HG03060 (cell line): ENCODE data around the gene MAD1L1.

Experiments
- ATAC-seq: cut with Tn5 transposase; IDR thresholded peaks from one replicate; pipeline ENCODE4 v1.9.1; 2021; ENCODE audit warnings: low read depth, moderate number of reproducible peaks; ENCODE audit not compliant: unreplicated experiment

The MAD1L1 gene

DNA sequence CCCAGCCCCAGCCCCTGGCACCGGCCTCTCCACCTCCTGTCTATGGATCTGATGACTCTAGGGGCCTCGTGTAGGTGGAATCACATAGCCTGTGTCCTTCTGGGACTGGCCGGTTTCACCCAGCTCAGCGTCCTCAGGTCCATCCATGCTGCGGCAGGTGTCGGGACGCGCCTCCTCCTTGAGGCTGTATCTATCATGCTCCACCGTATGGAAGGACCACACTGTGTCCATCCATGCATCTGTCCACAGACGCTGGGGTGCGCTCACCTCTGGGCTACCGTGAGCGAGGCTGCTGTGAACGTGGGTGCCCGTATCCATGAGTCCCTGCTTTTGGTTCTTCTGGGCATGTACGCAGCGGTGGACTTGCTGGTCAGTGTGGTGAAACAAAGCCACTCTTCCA is 281.1 kb downstream of the MAD1L1 start:
- ATAC-seq = no peak

GRCh38 chr7:1951159-1951536 is 281.6 kb downstream of the MAD1L1 start:
- no peak for ATAC-seq

DNA sequence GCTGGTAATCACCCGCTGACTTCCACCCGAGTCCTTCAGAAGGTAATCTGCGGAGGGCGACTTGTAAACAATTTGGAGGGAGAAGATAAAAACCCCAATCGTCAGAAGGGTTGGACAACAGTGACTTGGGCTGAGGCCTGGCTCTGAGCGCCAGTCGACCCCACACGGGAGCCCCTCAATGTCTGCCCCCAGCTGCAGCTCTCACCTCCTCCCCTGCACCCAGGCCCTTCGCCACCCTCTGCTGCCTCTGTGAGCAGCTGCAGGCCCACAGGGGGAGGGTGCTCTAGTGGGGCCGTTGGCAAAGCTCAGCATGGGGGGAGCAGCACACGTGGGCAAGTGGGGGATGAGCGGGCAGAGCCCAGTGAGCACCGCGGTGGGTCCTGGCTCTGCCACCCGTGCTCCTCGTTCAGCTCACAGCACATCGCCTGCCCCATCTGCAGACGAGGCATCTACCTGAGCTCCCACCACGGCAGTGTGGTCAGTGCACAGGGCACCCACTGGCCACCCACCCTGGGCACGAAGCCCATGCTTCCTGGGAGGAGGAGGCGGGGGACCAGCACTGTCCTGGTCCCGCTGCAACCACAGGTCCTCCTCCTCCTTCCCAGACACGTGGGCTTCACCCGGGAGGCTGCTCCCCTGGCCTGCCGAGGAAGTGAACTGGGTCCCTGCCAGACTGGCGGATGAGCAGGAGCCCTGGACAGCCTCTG is 282.1 kb downstream of the MAD1L1 start:
- ATAC-seq = no peak

- no peak for ATAC-seq
These were observed 282.7 kb downstream of the MAD1L1 start for GRCh38 chr7:1950066-1950451.

- no peak for ATAC-seq
These were observed 283.1 kb downstream of the MAD1L1 start for GRCh38 chr7:1949681-1950055.

- ATAC-seq = no peak
These were observed 283.7 kb downstream of the MAD1L1 start for GRCh38 chr7:1948887-1949680.

DNA sequence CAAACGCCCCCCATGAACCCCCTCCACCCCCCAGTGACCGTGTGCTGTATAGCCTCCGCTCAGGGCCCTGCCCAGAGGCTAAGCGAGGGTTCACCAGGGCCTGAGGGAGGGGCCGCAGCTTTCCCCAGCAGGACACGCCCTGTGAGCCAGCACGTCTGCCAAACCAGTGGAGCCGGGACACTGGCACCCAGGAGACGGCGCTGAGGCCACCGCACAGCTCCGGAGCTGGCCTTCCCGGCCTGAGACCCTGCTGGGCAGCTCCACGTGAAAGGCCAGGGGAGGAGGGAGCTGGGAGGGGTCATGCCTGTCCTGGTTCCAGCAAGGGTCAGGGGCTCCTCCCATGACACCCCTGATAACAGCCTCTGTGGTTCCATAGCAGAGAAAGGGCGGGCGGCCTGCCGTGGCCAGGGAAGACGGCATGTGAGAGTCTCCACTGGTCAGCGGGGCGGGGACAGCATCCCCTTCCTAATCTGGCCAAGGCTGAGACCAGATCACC is 284.4 kb downstream of the MAD1L1 start:
- no peak for ATAC-seq

DNA sequence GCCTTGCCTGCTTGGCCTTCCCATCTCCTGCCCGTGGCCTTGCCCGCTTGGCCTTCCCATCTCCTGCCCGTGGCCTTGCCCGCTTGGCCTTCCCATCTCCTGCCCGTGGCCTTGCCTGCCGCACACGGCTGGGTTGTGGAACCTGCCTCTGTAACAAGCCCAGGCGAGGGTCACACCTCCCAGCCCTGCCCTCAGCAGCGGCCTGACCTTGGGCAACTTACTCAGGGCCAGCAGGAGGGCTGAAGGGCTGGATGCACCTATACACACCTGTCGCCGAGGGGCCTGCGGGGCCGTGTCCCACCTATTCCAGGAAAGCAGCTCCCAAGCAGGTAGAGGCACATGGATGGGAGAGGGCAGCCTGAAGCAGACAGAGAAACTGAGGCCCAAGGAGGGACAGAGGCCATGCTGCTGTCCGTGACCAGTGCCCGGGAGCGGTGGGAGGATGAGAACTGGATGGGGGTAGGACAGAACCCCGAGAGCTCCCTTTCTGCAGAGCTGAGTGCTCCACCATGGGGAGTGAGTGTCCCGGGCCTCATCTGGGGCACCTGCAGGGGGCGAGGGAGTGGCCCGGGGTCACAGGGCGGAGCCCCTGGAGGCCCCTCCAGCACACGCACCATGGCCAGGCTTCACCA is 285.0 kb downstream of the MAD1L1 start:
- ATAC-seq = no peak

DNA sequence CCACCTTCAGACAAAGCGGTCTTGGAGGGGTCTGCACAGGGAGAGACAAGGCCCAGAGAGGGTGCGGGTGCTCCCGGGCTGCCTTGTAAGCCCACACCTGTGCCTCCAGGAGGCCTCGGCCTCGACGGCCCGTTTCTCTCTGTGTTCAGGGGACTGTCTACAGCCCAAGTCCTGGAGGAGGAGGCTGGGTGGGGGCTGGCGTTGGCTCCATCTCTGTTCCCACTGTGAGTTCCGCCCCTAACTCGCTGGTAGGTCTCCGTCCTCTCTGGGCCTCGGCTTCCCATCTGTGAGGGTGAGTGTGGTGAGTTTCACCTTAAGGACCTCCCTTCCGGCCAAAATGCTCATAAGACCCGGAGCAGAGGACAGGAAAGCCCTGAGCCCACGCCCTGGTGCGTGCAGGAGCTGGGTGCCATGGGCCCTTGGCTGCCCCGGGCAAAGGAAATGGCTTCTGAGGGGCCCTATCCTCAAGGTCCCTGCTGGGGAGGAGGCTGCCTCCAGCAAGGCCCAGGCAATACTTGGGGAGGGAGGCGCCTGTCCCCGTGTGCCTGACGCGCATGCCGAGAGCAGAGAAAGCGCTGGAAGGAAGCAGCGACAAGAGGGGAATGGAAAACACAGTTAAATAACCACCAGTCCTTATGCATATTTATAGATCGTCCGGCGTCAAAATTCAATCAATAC is 285.8 kb downstream of the MAD1L1 start:
- no peak for ATAC-seq

DNA sequence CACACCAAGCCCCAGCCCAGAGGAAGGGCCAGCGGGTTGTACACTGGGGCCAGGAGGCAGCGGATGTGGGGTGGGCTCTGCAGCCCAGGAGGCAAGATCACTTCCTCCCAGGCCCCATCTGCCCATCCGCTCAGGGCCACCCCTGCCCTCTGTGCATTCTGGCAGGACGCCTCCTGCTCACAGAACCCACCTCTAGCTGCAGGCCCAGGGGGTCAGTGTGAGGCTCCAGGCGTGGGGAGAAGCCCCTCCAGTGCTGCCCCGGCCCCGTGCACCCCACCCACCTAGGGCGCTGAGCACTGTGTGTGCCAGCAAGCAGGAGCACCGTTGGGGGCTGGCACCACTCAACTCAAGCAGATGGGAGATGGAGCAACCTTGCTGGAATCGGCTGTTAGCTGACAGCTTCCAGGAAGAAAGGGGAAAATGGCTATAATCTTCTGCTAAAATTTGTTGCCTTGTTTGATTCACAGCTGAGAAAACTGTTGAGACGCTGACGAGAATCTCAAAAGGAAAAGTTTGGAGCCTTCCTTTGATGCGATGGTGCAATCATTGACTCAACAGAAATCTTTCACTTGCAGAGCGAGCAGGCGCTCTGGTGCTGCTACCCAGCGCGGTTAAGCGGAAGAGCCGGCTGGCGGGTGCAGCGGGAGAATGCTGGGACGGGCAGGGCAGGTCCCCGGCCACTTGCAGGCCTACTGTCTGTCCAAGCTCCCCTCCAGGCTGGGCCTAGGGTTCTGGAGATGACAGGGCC is 286.5 kb downstream of the MAD1L1 start:
- ATAC-seq = no peak

DNA sequence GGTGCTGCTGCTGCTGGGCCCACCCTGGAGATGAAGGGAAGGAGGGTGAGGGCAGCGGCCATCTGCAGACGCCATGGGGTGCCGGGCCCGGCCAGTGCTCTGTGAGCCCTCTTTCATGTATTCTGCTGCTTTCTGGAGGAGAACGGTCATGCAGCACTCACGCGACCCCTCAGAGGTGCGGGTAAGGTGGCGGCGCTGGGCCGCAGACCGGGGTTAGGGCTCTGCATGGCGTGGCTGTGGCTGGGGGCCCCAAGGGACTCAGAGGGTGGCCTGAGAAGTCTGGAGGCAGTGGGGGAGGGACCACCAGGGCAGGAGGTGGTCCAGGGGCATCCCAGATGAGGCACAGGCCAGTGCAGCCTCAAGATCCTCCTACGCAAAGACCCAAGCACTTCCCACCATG is 287.2 kb downstream of the MAD1L1 start:
- no peak for ATAC-seq

- ATAC-seq = no peak
These were observed 288.0 kb downstream of the MAD1L1 start for GRCh38 chr7:1944619-1945210.

DNA sequence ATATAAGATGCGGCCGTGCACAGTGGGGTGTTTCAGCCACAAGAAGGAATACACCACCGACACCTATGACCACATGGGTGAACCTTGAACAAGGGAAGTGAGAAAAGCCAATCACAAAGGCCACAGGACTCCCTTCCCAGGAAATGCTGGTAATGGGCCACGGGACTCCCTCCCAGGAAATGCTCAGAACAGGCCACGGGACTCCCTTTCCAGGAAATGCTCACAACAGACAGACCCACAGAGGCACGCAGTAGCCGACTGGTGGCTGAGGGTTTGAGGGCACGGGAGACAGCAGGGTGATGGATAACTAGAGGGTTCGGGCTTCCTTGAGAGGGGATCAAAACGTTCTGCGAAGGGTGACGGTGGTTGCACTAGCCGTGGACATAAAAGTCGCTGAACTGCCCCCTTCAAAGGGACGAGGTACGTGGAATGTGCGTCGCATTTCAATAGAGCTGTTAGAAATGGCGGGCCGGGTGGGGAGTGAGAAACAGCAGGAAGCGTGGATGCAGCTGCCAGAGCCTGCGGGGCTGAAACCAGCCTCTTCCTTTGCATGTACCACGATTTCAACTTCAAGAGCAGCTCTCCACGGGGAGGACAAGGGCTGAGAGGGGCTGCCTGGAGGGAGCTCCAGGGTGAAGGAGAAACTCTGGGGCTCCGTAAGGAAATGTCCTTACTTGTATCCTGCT is 288.7 kb downstream of the MAD1L1 start:
- ATAC-seq = no peak

- no peak for ATAC-seq
These were observed 289.4 kb downstream of the MAD1L1 start for GRCh38 chr7:1943326-1943725.

DNA sequence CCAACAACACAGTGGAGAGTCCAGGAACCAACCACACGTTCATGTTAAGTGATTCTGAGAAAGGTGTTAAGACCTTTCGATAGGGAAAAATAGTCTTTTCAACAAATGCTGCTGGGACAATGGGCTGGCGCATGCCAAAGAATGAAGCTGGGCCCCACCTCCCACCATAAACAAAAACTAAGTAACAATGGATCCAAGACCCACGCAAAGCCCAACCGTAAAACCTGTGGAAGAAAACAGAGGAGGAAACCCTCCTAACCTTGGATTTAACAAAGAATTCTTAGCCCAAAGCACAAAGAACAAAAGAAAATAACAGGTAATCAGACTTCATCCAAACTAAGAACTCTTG is 289.8 kb downstream of the MAD1L1 start:
- no peak for ATAC-seq

DNA sequence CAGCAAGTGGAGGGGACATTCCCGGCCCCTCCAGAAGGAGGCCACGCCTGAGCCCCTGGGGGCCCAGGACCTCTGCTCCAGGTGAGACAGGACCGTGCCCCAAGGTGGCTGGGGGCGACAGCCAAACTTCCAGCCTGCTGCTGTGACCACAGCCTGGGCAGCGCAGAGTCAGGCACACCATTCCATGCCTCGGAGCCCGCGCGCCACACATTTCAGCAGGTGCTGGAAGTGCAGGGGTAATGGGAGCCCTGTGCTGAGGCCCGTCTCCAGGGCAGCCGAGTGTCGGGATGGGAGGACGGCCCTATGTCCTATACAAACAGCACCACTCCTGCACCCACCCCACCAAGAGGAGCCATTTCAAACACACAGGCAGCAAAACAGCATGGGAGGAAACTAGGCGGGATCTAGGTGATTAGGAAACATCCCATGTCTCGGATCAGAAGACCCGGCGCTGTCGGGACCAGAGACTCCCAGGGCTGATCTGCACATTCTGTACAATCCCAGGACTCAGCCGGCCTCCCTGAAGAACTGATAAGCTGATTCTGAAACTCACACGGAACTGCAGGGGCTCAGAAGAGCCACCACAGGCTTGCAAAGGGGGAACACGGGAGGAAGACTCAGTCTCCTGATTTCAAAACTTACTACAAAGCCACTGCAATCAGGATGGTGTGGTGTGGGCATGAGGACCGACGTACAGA is 290.4 kb downstream of the MAD1L1 start:
- no peak for ATAC-seq

GRCh38 chr7:1941464-1942242 is 291.1 kb downstream of the MAD1L1 start:
- ATAC-seq = no peak

DNA sequence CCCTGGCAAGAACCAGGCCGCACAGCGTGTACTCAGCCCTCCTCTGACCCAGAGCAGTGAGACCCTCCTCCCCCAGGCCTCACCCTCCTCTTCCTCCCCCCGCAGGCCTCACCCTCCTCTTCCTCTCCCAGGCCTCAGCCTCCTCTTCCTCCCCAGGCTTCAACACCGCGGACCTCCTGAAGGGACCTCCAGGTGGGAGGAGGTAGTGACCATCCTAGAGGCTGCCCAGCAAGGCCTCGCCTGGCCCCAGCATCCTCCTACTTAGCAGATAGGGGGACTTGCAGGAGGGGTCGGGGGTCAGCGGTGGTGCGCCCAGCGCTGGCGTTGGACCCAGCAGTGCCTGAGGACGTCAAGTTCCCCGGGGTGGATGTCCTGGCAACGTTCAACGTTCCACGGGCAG is 291.9 kb downstream of the MAD1L1 start:
- ATAC-seq = peak; percentile 15
